Dedifferentiated amniotic fluid mesenchymal stem cell (primary cell): Measurements from ENCODE around the gene ZNF362.
A peak's percentile ranks its signal among the peaks of the same experiment; 100 is the strongest.

Experiments used
- DNase-seq: peaks from one replicate; pipeline ENCODE4 v3.0.0-alpha.2; 2016; ENCODE audit errors: extremely low spot score

ZNF362 gene

GRCh38 chr1:33324677-33325575 lies 68.6 kb downstream of the ZNF362 start:
- no peak for DNase-seq

DNA sequence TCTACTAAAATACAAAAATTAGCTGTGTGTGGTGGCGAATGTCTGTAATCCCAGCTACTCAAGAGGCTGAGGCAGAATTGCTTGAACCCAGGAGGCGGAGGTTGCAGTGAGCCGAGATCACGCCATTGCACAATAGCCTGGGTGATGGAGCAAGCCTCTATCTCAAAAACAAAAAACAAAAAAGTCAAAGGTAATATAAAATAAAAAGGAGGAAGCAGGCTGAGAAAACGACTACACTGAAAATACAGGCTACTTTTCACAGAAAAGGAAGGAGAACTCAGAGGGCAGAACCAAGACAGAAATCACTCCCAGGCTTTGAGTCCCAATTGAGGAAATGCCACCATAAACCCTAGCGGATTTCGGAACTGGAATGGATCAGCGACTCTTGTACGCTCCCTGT lies 70.5 kb downstream of the ZNF362 start:
- no peak for DNase-seq

- peak; percentile 89 for DNase-seq
Measured at GRCh38 chr1:33327587-33328325, 71.5 kb downstream of the ZNF362 start.

DNA sequence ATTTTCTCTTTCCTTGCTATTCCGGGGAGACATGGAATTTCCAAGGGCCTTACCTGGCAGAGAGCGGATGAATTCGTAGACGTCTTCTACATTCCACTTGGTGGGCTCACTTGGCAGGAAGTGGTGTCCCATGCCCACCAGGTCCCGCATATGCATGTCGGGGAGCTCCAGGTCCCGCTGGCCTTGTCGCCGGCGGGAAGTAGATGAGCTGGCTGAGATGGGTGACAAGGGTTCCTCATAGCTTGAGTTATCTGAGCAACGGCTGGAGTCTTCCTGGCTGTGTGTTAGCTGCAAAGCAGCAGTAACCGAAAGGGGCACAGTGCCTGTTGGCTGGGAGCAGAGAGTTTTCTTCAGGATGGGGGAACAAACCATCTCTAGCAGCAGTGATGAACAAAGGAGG lies 72.5 kb downstream of the ZNF362 start:
- DNase-seq: no peak

- DNase-seq: no peak
Measured at GRCh38 chr1:33329600-33330305, 73.5 kb downstream of the ZNF362 start.

- DNase-seq: no peak
Measured at GRCh38 chr1:33330361-33330890, 74.1 kb downstream of the ZNF362 start.

GRCh38 chr1:33330906-33331305 lies 74.6 kb downstream of the ZNF362 start:
- no peak for DNase-seq

DNA sequence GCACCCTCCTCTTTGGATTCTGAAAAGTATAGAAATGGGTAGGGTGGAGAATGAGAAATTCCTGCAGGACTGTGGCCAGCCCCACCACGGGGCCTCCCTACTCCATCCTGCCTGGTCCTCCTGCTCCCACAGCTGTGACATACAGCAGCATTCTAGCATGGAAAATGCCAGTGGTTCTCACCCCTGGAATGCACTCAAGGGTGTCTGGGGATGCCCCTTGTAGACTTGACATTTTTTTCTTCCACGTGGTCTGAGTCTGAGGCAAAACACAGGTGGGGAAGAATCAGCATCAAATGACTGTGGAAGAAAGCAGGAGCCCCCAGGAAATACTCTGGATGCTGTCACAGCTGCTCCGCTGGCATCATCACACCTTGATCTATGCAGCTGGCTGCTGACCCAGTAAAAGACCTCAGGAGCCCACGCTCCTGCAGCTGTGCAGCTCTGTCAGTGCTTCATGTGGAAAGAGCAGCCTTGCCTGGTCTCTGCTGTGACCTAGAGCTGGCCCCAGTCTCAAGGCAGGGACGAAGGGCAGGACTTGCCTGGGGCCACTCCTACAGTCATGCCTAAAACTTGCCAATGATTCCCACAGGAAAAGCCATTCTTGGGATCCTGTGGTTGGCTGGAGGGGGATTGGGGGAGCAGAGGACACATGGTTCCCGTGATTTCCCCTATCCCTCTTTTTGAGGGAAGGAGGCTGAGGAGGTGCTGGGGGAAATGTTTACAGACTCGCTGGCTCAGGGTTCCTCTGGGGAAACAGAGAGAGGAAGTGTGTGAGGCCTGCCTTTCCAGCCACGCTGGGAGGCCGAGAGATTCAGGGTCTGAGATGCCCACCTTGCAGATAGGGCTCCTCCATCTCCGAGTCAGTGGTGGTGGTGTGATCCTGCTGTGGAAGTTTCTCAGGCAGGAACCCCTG lies 75.4 kb downstream of the ZNF362 start:
- no peak for DNase-seq

- no peak for DNase-seq
Measured at GRCh38 chr1:33332357-33332789, 76.1 kb downstream of the ZNF362 start.

- DNase-seq: no peak
Measured at GRCh38 chr1:33332881-33333280, 76.6 kb downstream of the ZNF362 start.

DNA sequence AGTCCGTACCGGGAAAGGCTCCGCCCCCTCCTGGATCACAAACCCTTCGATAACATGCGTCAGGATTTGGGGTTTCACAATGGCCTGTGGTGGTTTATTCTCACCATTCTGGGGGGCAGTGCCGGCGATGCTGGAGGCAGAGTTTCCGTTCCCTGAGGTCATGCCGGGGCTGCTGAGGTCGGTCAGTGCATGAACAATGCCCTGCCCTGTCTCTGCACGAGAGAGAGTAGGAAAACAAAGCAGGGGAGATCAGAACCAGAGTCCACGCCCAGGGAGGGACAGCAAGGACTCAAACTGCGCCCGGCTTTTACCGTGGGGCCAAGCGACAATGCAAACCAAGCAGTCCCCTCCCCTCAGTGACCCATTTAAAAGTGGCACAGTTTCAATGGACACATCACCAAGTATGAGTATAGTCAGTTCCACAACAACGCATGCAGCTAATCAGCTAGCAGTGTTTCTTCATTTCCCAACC lies 77.8 kb downstream of the ZNF362 start:
- no peak for DNase-seq

DNA sequence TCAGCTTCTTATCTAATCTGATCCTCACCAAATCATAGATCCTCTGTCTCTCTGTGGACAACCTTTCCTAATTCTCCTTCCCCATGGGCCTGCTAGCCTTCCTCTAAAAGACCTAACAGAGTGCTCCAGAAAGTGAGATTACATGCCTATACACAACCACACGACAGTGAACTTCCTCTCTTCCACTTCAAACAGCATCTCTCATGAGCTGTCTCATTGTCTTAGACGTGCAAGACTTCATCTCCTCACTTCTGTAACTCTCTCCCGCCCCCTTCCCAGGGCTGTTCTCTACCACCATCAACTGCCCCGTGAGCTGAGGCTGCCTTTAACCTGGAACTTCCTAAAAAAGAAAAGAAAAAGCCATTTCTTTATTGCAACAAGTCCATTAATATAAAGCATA lies 78.7 kb downstream of the ZNF362 start:
- no peak for DNase-seq

- no peak for DNase-seq
Measured at GRCh38 chr1:33336580-33336979, 80.3 kb downstream of the ZNF362 start.

DNA sequence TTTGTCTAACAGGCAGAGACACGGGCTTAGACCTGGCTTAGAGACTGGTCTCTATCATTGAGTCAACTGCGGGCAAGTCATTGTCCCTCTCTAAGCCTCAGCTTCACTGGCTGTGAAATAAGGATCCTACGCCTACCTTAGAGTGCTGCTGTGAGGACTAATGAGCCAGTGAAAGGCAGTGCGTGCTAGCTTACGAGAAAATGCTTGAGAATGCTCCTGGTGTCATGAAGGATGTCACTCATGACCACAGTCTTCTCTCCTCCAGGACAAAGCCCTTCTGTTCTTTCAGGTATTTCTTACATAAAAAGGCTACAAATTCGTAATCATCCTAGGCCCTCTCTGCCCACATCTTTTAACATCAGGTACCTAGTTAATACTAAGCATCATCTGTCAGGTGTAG lies 81.1 kb downstream of the ZNF362 start:
- no peak for DNase-seq

- DNase-seq: no peak
Measured at GRCh38 chr1:33338048-33338439, 81.8 kb downstream of the ZNF362 start.

- peak; percentile 35 for DNase-seq
Measured at GRCh38 chr1:33338440-33339211, 82.3 kb downstream of the ZNF362 start.

DNA sequence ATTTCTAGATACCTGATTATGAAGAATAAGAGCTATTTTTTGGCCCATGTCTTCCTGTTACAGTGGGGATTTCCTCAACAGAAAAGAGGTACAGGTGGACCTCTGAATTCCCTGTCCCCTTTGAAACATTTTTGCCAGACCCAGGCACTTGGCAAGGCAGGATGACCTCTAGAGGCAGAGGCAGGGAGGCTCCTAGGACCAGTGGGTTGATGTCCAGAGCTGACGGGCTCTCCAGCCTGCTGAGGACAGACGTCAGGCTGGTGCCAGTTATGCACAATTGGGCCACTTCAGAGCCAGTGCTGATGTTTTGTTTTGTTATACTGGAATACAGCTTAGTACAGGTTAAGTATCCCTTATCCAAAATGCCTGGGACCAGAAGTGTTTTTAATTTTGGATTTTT lies 83.1 kb downstream of the ZNF362 start:
- no peak for DNase-seq

- DNase-seq: no peak
Measured at GRCh38 chr1:33341190-33341589, 84.9 kb downstream of the ZNF362 start.

- peak; percentile 82 for DNase-seq
Measured at GRCh38 chr1:33342041-33342723, 85.9 kb downstream of the ZNF362 start.

DNA sequence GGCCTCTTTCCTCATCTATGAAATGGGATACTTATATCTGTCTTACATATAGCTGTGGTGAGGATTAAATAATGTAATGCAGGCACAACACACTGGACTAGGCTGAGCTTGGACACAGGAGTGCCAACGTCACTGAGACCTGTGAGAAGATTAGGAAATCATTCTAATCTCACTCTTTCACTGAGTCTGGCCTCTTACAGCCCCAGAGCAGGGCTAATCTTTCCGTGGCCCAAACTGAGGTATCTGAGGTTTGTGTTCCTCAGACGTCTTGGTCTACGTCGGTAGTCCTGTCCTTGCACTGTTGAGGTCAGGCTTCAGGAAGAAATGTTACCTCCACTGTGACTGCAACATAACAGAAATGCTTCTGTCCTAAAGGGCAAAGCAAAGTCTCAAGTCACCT lies 87.2 kb downstream of the ZNF362 start:
- DNase-seq: no peak
